Activated CD4-positive, alpha-beta T cell treated with anti-CD3 and anti-CD28 coated beads, Interleukin-2, amount 10 ng/mL, durations not matched to agents 24 days and 14 days (primary cell): Measurements from ENCODE around the gene JAKMIP1. TPM values are rescaled to one million over a fixed set of nuclear protein-coding genes. Genes with fewer than 3 reads are reported as not detected.
"Not testable (repeated sequence)": the region's sequence is repeated elsewhere in the genome, so short reads cannot be mapped to it uniquely, and the experiment has no call there.

Experiments used
- DNase-seq: peaks from one replicate; pipeline ENCODE4 v3.0.0; 2022
- H3K27ac Mint-ChIP-seq: one replicate; pipeline ENCODE4 v1.8.0; 2022; ENCODE audit warnings: mild to moderate bottlenecking, mixed read lengths
- H3K27me3 Mint-ChIP-seq: one replicate; pipeline ENCODE4 v1.8.0; 2022; ENCODE audit warnings: mixed read lengths
- H3K36me3 Mint-ChIP-seq: one replicate; pipeline ENCODE4 v1.8.0; 2022; ENCODE audit warnings: low read depth, mild to moderate bottlenecking, mixed read lengths
- H3K4me1 Mint-ChIP-seq: one replicate; pipeline ENCODE4 v1.8.0; 2021; ENCODE audit warnings: mixed read lengths
- H3K4me3 Mint-ChIP-seq: one replicate; pipeline ENCODE4 v1.8.0; 2022; ENCODE audit warnings: mild to moderate bottlenecking, moderate library complexity, mixed read lengths
- H3K9me3 Mint-ChIP-seq: one replicate; pipeline ENCODE4 v1.8.0; 2021; ENCODE audit warnings: mixed read lengths
- intact Hi-C: fragments of 100-400 bp; cut with micrococcal nuclease; formaldehyde crosslinking; loops from one replicate; pipeline ENCODE4 v1.15.1; 2023
- total RNA-seq: library from RNA; stranded (reverse); gene quantifications from 2 replicates; pipeline ENCODE4 v1.2.3, GENCODE V29; 2022

Gene JAKMIP1
- total RNA-seq, 1 donor from 2014 or later, result 10.3 TPM

- H3K4me1 Mint-ChIP-seq, result no peaks in the 10 kb centered on the region
- no peak for DNase-seq
- intact Hi-C loops, result no loop called here
- H3K36me3 Mint-ChIP-seq, result peaks cover 4% of the 10 kb centered on the region
- H3K9me3 Mint-ChIP-seq, result peaks cover 11% of the 10 kb centered on the region
- H3K4me3 Mint-ChIP-seq, result no peak overlapping the region
- H3K27me3 Mint-ChIP-seq, result peaks cover 56% of the 10 kb centered on the region
- H3K27ac Mint-ChIP-seq, result no peak overlapping the region
These were observed 21.8 kb upstream of the JAKMIP1 start for GRCh38 chr4:6221851-6222760.

DNA sequence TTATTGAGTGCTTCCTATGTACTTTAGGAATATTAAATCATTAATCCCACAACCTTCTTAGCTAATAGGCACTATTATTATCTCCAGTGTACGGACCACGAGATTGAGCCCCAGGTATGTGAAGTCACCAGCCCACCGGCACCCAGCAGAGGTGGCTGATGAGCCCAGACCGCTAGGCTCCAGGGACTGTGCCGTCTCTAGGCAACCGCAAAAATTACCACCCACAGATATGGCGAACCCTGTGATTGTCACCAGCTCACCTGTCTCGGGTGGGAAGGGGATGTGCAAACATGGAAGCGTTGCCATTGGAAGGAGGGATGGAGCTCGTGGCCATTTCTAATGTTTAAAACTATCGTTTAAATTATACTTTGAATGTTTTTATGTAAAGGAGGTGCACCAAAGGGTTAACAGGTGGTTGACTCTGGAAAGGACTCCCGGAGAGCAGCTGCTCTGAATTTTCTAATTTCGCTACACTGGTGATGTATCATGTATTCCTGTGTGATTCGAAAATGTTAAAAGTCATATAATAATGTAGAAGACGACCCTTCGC is 21.0 kb upstream of the JAKMIP1 start:
- peaks cover 15% of the 10 kb centered on the region for H3K9me3 Mint-ChIP-seq
- H3K4me3 Mint-ChIP-seq, result no peak overlapping the region
- no peak for DNase-seq
- intact Hi-C loops, result no loop called here
- H3K27ac Mint-ChIP-seq, result no peak overlapping the region
- peaks cover 4% of the 10 kb centered on the region for H3K36me3 Mint-ChIP-seq
- peaks cover 61% of the 10 kb centered on the region for H3K27me3 Mint-ChIP-seq
- no peaks in the 10 kb centered on the region for H3K4me1 Mint-ChIP-seq

- intact Hi-C loops, result no loop called here
- H3K9me3 Mint-ChIP-seq, result peaks cover 15% of the 10 kb centered on the region
- H3K4me1 Mint-ChIP-seq, result no peaks in the 10 kb centered on the region
- H3K4me3 Mint-ChIP-seq, result no peak overlapping the region
- H3K36me3 Mint-ChIP-seq, result peaks cover 4% of the 10 kb centered on the region
- no peak for DNase-seq
- H3K27me3 Mint-ChIP-seq, result peaks cover 53% of the 10 kb centered on the region
- H3K27ac Mint-ChIP-seq, result no peak overlapping the region
These were observed 17.5 kb upstream of the JAKMIP1 start for GRCh38 chr4:6217716-6218381.

GRCh38 chr4:6216588-6216987 is 16.2 kb upstream of the JAKMIP1 start:
- Mint-ChIP-seq H3K27me3 (peaks cover 50% of the 10 kb centered on the region), H3K36me3 (peaks cover 4% of the 10 kb centered on the region), H3K4me1 (no peaks in the 10 kb centered on the region), H3K27ac (no peak overlapping the region), H3K9me3 (peaks cover 14% of the 10 kb centered on the region), H3K4me3 (no peak overlapping the region)
- intact Hi-C loops, result no loop called here
- DNase-seq, result no peak

DNA sequence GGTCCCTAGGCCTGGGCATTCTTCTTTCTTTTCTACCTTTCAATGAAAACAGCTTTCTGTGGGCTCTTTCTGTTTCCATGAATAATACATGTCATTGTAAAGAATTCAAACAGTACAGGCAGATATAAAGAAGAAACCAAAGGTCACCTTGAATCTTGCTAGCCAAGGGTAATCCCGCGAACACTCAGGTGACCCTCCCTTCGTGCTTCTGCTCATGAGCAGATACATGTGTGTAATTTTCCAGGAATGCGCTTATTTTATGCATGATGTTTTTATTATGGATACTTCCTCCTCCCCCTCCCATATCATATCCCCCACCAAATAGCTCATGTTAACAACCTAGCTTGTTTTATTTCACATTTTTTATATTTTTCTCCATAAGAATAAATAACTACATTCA is 9.6 kb upstream of the JAKMIP1 start:
- Mint-ChIP-seq H3K36me3 (no peaks in the 10 kb centered on the region), H3K4me3 (no peak overlapping the region), H3K9me3 (no peaks in the 10 kb centered on the region), H3K27ac (no peak overlapping the region), H3K27me3 (peaks cover 17% of the 10 kb centered on the region), H3K4me1 (no peaks in the 10 kb centered on the region)
- intact Hi-C loops, result no loop called here
- no peak for DNase-seq

GRCh38 chr4:6209291-6209690 is 8.9 kb upstream of the JAKMIP1 start:
- intact Hi-C loops, DNase-seq, H3K36me3 Mint-ChIP-seq, H3K4me1 Mint-ChIP-seq, H3K27ac Mint-ChIP-seq, H3K9me3 Mint-ChIP-seq, H3K4me3 Mint-ChIP-seq: not testable (repeated sequence)
- H3K27me3 Mint-ChIP-seq, result peaks cover 14% of the 10 kb centered on the region

- no peaks in the 10 kb centered on the region for H3K36me3 Mint-ChIP-seq
- H3K9me3 Mint-ChIP-seq, result no peaks in the 10 kb centered on the region
- intact Hi-C loops, result no loop called here
- no peak for DNase-seq
- H3K4me1 Mint-ChIP-seq, result no peaks in the 10 kb centered on the region
- H3K27ac Mint-ChIP-seq, result no peak overlapping the region
- no peak overlapping the region for H3K4me3 Mint-ChIP-seq
- peaks cover 16% of the 10 kb centered on the region for H3K27me3 Mint-ChIP-seq
These were observed 8.1 kb upstream of the JAKMIP1 start for GRCh38 chr4:6208416-6208815.

GRCh38 chr4:6207602-6208001 is 7.3 kb upstream of the JAKMIP1 start:
- no peaks in the 10 kb centered on the region for H3K9me3 Mint-ChIP-seq
- intact Hi-C loops, result no loop called here
- no peak overlapping the region for H3K4me3 Mint-ChIP-seq
- H3K36me3 Mint-ChIP-seq, result no peaks in the 10 kb centered on the region
- no peaks in the 10 kb centered on the region for H3K4me1 Mint-ChIP-seq
- peaks cover 16% of the 10 kb centered on the region for H3K27me3 Mint-ChIP-seq
- no peak overlapping the region for H3K27ac Mint-ChIP-seq
- DNase-seq, result no peak

DNA sequence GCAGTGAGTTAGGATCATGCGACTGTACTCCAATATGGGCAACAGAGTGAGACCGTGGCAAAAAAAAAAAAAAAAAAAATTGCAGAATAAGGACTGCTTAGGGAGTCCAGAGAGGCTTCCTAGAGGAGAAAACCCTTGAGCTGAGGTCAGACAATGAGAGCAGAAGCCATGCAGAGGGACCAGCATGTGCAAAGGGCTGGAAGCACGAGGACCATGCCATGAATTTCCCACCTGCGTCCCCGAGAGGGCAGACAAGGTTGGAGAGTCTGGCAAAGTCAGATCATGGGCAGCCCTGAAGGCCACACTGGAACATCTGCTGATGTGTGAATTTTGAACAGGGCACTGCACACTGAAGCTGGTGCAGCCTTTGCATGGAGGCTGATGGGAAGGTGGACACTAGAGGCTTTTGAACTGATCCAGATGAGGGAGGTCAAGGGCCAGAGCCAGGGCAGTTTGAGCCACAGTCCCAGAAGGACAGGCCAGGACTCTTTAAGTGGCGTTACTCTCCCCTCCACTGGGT is 6.5 kb upstream of the JAKMIP1 start:
- no peaks in the 10 kb centered on the region for H3K9me3 Mint-ChIP-seq
- peaks cover 16% of the 10 kb centered on the region for H3K27me3 Mint-ChIP-seq
- H3K4me3 Mint-ChIP-seq, result no peak overlapping the region
- H3K27ac Mint-ChIP-seq, result no peak overlapping the region
- intact Hi-C loops, result no loop called here
- H3K36me3 Mint-ChIP-seq, result no peaks in the 10 kb centered on the region
- H3K4me1 Mint-ChIP-seq, result no peaks in the 10 kb centered on the region
- no peak for DNase-seq

DNA sequence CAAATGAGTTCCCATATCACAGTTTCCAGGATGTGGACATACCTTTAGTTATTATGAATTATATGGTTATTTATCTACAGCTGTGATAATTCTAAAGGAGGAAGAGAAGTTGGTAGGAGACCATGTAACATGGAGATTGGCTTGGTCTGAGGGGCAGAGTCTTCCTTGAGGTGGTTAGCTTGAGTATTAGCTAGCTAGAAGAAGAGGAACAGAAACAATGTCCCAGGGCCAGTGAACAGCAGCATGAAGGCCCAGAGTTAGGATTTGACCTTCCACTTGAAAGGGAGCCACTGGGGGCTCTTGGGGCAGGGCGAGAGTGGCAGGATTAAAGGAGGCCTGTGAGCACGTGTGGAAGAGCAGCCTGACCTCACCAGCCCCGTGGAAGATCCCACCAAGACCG is 5.6 kb upstream of the JAKMIP1 start:
- Mint-ChIP-seq H3K27ac (no peak overlapping the region), H3K4me1 (peaks cover 7% of the 10 kb centered on the region), H3K27me3 (peaks cover 23% of the 10 kb centered on the region), H3K4me3 (no peak overlapping the region), H3K36me3 (peaks cover 6% of the 10 kb centered on the region), H3K9me3 (peaks cover 8% of the 10 kb centered on the region)
- no peak for DNase-seq
- intact Hi-C loops, result no loop called here

DNA sequence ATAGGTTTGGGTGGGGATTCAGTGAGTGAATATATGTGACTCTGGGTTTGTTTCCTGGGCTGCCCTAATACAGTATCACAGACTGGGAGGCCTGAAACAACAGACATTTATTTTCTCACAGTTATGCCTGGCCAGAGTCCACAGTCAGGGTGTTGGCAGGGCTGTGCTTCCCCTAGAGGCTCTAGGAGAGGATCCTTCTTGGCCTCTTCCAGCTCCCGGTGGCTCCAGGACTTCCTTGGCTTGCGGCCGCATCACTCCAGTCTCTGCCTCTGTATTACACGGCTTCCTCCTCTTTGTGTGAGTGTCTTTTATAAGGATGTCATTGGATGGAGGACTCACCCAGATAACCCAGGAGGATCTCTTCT is 5.2 kb upstream of the JAKMIP1 start:
- no peak for DNase-seq
- H3K4me3 Mint-ChIP-seq, result no peak overlapping the region
- peaks cover 6% of the 10 kb centered on the region for H3K36me3 Mint-ChIP-seq
- H3K27me3 Mint-ChIP-seq, result peaks cover 24% of the 10 kb centered on the region
- H3K4me1 Mint-ChIP-seq, result peaks cover 8% of the 10 kb centered on the region
- H3K9me3 Mint-ChIP-seq, result peaks cover 8% of the 10 kb centered on the region
- no peak overlapping the region for H3K27ac Mint-ChIP-seq
- intact Hi-C loops, result no loop called here

DNA sequence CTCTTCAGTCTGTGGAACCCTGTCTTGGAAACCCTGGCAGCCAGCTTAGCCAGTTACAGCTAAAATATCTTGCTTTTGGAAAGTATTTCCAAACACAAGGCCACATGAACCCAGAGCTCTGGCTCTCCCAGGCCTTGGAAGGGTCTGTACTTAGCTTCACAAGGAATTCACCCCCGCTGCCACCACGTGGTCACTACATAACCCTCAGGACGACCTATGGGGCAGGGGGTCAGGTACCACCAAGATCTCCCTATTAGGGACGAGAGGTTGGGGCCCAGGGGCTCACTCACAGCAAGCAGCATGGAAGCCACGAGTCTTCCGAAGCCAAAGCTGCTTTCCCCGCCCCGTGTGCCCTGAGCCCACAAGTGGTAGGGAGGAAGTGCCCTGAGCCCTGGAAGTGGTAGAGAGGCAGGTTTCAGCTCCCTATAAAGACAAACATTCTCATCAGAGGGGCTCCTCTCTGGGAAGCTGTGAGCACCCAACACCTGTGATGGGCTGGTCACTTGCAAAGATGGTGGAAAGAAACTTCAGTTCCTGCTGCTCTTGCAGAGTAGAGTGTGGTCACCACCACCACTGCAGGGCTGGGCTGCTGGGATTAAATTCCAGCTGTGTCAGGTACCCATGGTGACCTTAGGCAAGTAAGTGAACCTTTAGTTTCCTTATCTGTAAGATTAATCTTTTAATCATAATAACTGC is 4.7 kb upstream of the JAKMIP1 start:
- no peak overlapping the region for H3K4me3 Mint-ChIP-seq
- peaks cover 8% of the 10 kb centered on the region for H3K4me1 Mint-ChIP-seq
- intact Hi-C loops, result no loop called here
- DNase-seq, result no peak
- H3K36me3 Mint-ChIP-seq, result peaks cover 6% of the 10 kb centered on the region
- peaks cover 8% of the 10 kb centered on the region for H3K9me3 Mint-ChIP-seq
- peaks cover 24% of the 10 kb centered on the region for H3K27me3 Mint-ChIP-seq
- no peak overlapping the region for H3K27ac Mint-ChIP-seq

DNA sequence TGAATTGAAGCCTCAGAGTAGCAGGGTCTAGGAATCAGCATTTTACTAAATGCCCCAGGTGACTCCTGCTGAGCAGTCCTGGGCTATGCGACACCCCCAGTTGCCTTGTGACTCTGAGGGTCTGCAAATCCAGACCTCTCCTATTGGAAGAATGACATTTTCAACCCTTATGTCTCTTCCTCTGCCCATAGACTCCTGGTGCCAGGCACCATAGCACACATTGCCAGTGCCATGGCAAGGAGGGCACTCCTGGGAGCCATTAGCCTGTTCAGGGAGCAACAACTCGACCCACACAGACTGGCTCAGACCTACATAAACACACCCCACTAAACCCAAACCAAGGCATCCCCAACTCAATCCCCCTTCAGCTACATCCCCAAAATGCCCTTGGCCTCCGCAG is 3.7 kb upstream of the JAKMIP1 start:
- Mint-ChIP-seq H3K27me3 (peaks cover 24% of the 10 kb centered on the region), H3K4me1 (peaks cover 8% of the 10 kb centered on the region), H3K27ac (no peak overlapping the region), H3K4me3 (no peak overlapping the region), H3K36me3 (peaks cover 7% of the 10 kb centered on the region), H3K9me3 (peaks cover 8% of the 10 kb centered on the region)
- intact Hi-C loops, result no loop called here
- no peak for DNase-seq
